K562 (cell line): ENCODE data around the gene YY1AP1. TPM values are rescaled to one million over a fixed set of nuclear protein-coding genes. Genes with fewer than 3 reads are reported as not detected.
"Not testable (repeated sequence)": the region's sequence is repeated elsewhere in the genome, so short reads cannot be mapped to it uniquely, and the experiment has no call there.

Experiments
- ATAC-seq: fragments of 200-7000 bp; cut with Tn5 transposase; 3 replicates; pipeline ENCODE4 v1.9.1; 2020; ENCODE audit warnings: moderate library complexity
- BruUV-seq: library from RNA; stranded (reverse); fragments of 400-500 nt; replicated peaks from 2 replicates; lab custom pipeline; 2021; lab: Mats Ljungman, UMichigan
- CTCF ChIA-PET: fragments of 300-600 bp; formaldehyde crosslinking; extraction: SDS; loops from one replicate; lab custom pipeline; 2021; ENCODE audit warnings: low intra/inter-chr PET ratio; lab: Yijun Ruan, JAX
- POLR2A ChIA-PET: fragments of 300-600, 350-650 bp; sonication (Branson Sonifier 250); formaldehyde crosslinking; extraction: SDS; loops from one replicate; lab custom pipeline; 2021; ENCODE audit warnings: antibody characterized with exemption, inconsistent platforms; lab: Yijun Ruan, JAX
- DNase-seq, 4 experiments: peaks; one replicate each; pipeline versions ENCODE4 v3.0.0 to v3.0.0-alpha.2; 2011 to 2018; ENCODE audit warnings: low spot score in 3 of 4, mixed read lengths in 3 of 4; ENCODE audit errors: extremely low read depth in 1 of 4
- FAIRE-seq: peaks from 2 replicates; lab custom pipeline; 2011; peaks lifted over from hg19 to GRCh38; lab: Jason Lieb, UNC
- H2AFZ ChIP-seq: 2 replicates; pipeline ENCODE4 v1.6.0; 2011; ENCODE audit warnings: low read depth, low read length, control low read depth, inconsistent platforms
- H3K27ac ChIP-seq: fragments of 200-600 bp; 3 replicates; pipeline ENCODE4 v1.8.0; 2011; ENCODE audit warnings: low read depth, mild to moderate bottlenecking, control low read depth, inconsistent platforms, low read length, moderate library complexity, mixed read lengths; ENCODE audit errors: extremely low read depth
- H3K27me3 ChIP-seq, 2 experiments: fragments of 300-600 bp in 1 of 2; 2 replicates in 1 of 2; 3 replicates in 1 of 2; pipeline versions ENCODE4 v1.6.0 to v1.8.0; 2011; ENCODE audit warnings: inconsistent platforms in 2 of 2, low read length in 2 of 2, mild to moderate bottlenecking in 1 of 2, mixed read lengths in 1 of 2, moderate library complexity in 1 of 2; ENCODE audit not compliant: control insufficient read depth in 2 of 2, insufficient read depth in 2 of 2
- H3K36me3 ChIP-seq: fragments of 300-600 bp; 3 replicates; pipeline ENCODE4 v1.8.0; 2011; ENCODE audit warnings: mild to moderate bottlenecking, low read length, inconsistent platforms; ENCODE audit not compliant: control insufficient read depth, insufficient read depth
- H3K4me1 ChIP-seq, 2 experiments: fragments of 200-600 bp in 1 of 2; replicated peaks in 1 of 2; 2 replicates in 1 of 2; 3 replicates in 1 of 2; pipeline versions ENCODE4 v1.5.1 to v1.8.0; 2011; ENCODE audit warnings: inconsistent platforms in 2 of 2, low read length in 2 of 2, mild to moderate bottlenecking in 1 of 2, mixed read lengths in 1 of 2, moderate library complexity in 1 of 2; ENCODE audit not compliant: control insufficient read depth in 2 of 2, insufficient read depth in 2 of 2
- H3K4me2 ChIP-seq: 2 replicates; pipeline ENCODE4 v1.6.1; 2011; ENCODE audit warnings: low read length, control low read depth, inconsistent platforms, mixed read lengths; ENCODE audit not compliant: insufficient read depth
- H3K4me3 ChIP-seq: fragments of 200-600 bp; sonication (generic), shearing (Covaris generic); 2 replicates; pipeline ENCODE4 v1.5.1; 2016; ENCODE audit warnings: control low read depth, inconsistent platforms
- H3K79me2 ChIP-seq: fragments of 200-600 bp; 3 replicates; pipeline ENCODE4 v1.8.0; 2011; ENCODE audit warnings: low read length, inconsistent platforms; ENCODE audit not compliant: control insufficient read depth, insufficient read depth
- H3K9ac ChIP-seq, 2 experiments: 2 replicates each; pipeline versions ENCODE4 v1.6.0 to v1.6.1; 2011; ENCODE audit warnings: low read depth in 2 of 2, low read length in 2 of 2, control low read depth in 1 of 2, inconsistent platforms in 1 of 2, mild to moderate bottlenecking in 1 of 2, mixed read lengths in 1 of 2; ENCODE audit not compliant: insufficient read depth in 1 of 2
- H3K9me1 ChIP-seq: one replicate; pipeline ENCODE4 v1.6.0; 2011; ENCODE audit warnings: inconsistent platforms, mild to moderate bottlenecking, low read length, moderate library complexity; ENCODE audit not compliant: control insufficient read depth, insufficient read depth
- H3K9me3 ChIP-seq: replicated peaks from 2 replicates; pipeline ENCODE4 v1.5.1; 2011; ENCODE audit warnings: low read depth, low read length, inconsistent platforms; ENCODE audit not compliant: control insufficient read depth, insufficient read depth
- H4K20me1 ChIP-seq: replicated peaks from 2 replicates; pipeline ENCODE4 v1.6.1; 2011; ENCODE audit warnings: low read length, inconsistent platforms, mixed read lengths; ENCODE audit not compliant: control insufficient read depth, insufficient read depth
- GABPA ChIP-seq: fragments of 200-800 bp; sonication (Bioruptor generic); conservative IDR thresholded peaks from 2 replicates; pipeline ENCODE4 v1.6.1; 2016; ENCODE audit warnings: low read depth, missing genetic modification characterization, missing compliant biosample characterization
- WGBS: fragments of 100-300 bp; shearing (Covaris generic); methylation state at CpG from one replicate; pipeline ENCODE4 v1.1.6; 2016; ENCODE audit warnings: low coverage, mixed read lengths; ENCODE audit not compliant: insufficient coverage; ENCODE audit errors: missing lambda C conversion rate; 5-methylcytosine and 5-hydroxymethylcytosine counted together
- in situ Hi-C: fragments of 300-500 bp; cut with MboI; formaldehyde crosslinking; loops from 4 replicates; pipeline ENCODE4 v1.15.0; 2018; ENCODE audit warnings: inconsistent platforms, mixed read lengths
- intact Hi-C: fragments of 100-400 bp; cut with micrococcal nuclease; formaldehyde crosslinking; loops from 2 replicates; pipeline ENCODE4 v1.14.2; 2022
- polyA plus RNA-seq, 8 experiments: library from polyadenylated mRNA; depleted of rRNA in 4 of 8; stranded (reverse) in 5 of 8; unstranded in 3 of 8; fragments of >200 nt; fragmentation: Nextera tagmentation in 2 of 8; fragmentation: Illumina TruSeq in 1 of 8; extraction: Ambion mirVana in 2 of 8; extraction: Trizol in 1 of 8; gene quantifications; 2 replicates each; pipeline versions ENCODE4 v1.2.1 to v1.2.3, GENCODE V29; 2011 to 2014; ENCODE audit warnings: inconsistent platforms in 1 of 8, missing spikeins in 1 of 8
- total RNA-seq, 7 experiments: library from RNA; depleted of rRNA in 6 of 7; stranded (reverse); fragments of >200 nt in 6 of 7; fragmentation: Illumina TruSeq in 2 of 7; extraction: Trizol in 2 of 7; gene quantifications; 2 replicates each; pipeline versions ENCODE4 v1.2.1 to v1.2.3, GENCODE V29; 2011 to 2021; ENCODE audit warnings: low replicate concordance in 1 of 7
- TF ChIP-seq, protein P1 (sequence below), 3 experiments: fragments of 200-800 bp in 1 of 3; fragments of 250-450 bp in 1 of 3; fragments of 450-650 bp in 1 of 3; sonication (Bioruptor Pico) in 1 of 3; sonication (Bioruptor generic) in 1 of 3; formaldehyde crosslinking in 1 of 3; IDR thresholded peaks; 2 replicates each; pipeline versions ENCODE4 v1.6.1 to v1.8.0; 2016 to 2022; ENCODE audit warnings: mild to moderate bottlenecking in 2 of 3, missing genetic modification characterization in 2 of 3, missing compliant biosample characterization in 1 of 3, moderate library complexity in 1 of 3
- TF ChIP-seq, protein P2 (sequence below): fragments of 450-650 bp; IDR thresholded peaks from 2 replicates; pipeline ENCODE4 v1.6.1; 2016; ENCODE audit warnings: mild to moderate bottlenecking, moderate library complexity

Gene YY1AP1
- total and polyA plus RNA-seq, 9 of the 15 experiments (the other 6 are each of a cell fraction or from before 2014, with no cell fraction given) = 18.4 to 90.7 (median 42.9) TPM

DNA sequence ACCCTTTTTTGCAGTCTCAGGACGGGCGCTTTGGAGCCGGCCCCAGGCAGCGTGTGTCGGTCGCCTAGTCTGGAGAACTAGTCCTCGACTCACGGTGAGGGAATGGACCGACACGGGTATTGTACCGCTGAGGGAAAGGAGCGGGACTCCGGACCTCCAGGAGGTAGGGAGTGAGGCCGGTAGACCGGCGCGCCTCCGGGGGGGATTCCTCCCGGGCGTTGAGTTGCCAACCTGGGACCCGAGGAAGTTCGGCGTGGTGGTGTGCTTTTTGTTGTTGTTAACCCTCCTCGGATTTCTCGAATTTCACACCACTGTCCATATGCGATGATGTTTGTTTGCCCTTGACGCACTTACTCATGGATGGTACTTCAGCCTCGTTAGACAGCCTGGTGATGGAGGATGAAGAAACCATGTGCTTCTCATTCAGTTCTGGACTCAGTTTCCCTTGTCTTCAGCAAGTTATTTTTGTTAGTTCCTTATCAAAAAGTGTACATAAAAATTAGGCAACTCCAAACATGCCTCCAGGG is 570 bp upstream of the YY1AP1 start, which contains the start of gene DAP3:
Gene DAP3 (plus strand): TSS at position 11 of the 527 bp plus-strand sequence. CDS start 20,689 bp downstream, outside the sequence.
- H3K4me2 ChIP-seq = peak within 1 kb of the TSS; percentile 96
- H3K4me3 ChIP-seq = peak within 1 kb of the TSS; percentile 94
- H3K27me3 ChIP-seq, FAIRE-seq, ATAC-seq, H3K9me1 ChIP-seq, in situ Hi-C loops, intact Hi-C loops, H4K20me1 ChIP-seq: not testable (repeated sequence)
- peaks cover 96% of the 10 kb centered on the region for H3K79me2 ChIP-seq
- DNase-seq = peak in 2 of 4 experiments; percentile 23 to 86
- POLR2A ChIA-PET = interaction anchor here (0.7 kb wide), 1 partner anchor 11 kb away, joined by 4 read pairs; no protein-coding TSS in a partner anchor
- BruUV-seq = TSS peak; percentile 53
- WGBS = 0% methylated on average over 20 of the region's 28 CpGs
- H2AFZ ChIP-seq = peak within 1 kb of the TSS; percentile 100
- CTCF ChIA-PET = interaction anchor here (0.6 kb wide), 1 partner anchor 15 kb away, joined by 5 read pairs; no protein-coding TSS in a partner anchor
- peaks cover 16 to 19% of the 10 kb centered on the region in 2 experiments; a peak in 4 of 5 replicates for H3K4me1 ChIP-seq
- H3K36me3 ChIP-seq = peaks cover 47% of the 10 kb centered on the region
- H3K9me3 ChIP-seq = peaks cover 21% of the 10 kb centered on the region
- H3K9ac ChIP-seq = peak within 1 kb of the TSS; percentile 98 to 100
- peak within 1 kb of the TSS; percentile 100 for H3K27ac ChIP-seq
- TF ChIP-seq, protein P1, sequence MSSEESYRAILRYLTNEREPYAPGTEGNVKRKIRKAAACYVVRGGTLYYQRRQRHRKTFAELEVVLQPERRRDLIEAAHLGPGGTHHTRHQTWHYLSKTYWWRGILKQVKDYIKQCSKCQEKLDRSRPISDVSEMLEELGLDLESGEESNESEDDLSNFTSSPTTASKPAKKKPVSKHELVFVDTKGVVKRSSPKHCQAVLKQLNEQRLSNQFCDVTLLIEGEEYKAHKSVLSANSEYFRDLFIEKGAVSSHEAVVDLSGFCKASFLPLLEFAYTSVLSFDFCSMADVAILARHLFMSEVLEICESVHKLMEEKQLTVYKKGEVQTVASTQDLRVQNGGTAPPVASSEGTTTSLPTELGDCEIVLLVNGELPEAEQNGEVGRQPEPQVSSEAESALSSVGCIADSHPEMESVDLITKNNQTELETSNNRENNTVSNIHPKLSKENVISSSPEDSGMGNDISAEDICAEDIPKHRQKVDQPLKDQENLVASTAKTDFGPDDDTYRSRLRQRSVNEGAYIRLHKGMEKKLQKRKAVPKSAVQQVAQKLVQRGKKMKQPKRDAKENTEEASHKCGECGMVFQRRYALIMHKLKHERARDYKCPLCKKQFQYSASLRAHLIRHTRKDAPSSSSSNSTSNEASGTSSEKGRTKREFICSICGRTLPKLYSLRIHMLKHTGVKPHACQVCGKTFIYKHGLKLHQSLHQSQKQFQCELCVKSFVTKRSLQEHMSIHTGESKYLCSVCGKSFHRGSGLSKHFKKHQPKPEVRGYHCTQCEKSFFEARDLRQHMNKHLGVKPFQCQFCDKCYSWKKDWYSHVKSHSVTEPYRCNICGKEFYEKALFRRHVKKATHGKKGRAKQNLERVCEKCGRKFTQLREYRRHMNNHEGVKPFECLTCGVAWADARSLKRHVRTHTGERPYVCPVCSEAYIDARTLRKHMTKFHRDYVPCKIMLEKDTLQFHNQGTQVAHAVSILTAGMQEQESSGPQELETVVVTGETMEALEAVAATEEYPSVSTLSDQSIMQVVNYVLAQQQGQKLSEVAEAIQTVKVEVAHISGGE (CRISPR knock-in tag; IDR thresholded peaks at IDR 0.05) = peak in 1 of 3 experiments; percentile 64; a peak in 1 of 6 replicates
- TF ChIP-seq, protein P2, sequence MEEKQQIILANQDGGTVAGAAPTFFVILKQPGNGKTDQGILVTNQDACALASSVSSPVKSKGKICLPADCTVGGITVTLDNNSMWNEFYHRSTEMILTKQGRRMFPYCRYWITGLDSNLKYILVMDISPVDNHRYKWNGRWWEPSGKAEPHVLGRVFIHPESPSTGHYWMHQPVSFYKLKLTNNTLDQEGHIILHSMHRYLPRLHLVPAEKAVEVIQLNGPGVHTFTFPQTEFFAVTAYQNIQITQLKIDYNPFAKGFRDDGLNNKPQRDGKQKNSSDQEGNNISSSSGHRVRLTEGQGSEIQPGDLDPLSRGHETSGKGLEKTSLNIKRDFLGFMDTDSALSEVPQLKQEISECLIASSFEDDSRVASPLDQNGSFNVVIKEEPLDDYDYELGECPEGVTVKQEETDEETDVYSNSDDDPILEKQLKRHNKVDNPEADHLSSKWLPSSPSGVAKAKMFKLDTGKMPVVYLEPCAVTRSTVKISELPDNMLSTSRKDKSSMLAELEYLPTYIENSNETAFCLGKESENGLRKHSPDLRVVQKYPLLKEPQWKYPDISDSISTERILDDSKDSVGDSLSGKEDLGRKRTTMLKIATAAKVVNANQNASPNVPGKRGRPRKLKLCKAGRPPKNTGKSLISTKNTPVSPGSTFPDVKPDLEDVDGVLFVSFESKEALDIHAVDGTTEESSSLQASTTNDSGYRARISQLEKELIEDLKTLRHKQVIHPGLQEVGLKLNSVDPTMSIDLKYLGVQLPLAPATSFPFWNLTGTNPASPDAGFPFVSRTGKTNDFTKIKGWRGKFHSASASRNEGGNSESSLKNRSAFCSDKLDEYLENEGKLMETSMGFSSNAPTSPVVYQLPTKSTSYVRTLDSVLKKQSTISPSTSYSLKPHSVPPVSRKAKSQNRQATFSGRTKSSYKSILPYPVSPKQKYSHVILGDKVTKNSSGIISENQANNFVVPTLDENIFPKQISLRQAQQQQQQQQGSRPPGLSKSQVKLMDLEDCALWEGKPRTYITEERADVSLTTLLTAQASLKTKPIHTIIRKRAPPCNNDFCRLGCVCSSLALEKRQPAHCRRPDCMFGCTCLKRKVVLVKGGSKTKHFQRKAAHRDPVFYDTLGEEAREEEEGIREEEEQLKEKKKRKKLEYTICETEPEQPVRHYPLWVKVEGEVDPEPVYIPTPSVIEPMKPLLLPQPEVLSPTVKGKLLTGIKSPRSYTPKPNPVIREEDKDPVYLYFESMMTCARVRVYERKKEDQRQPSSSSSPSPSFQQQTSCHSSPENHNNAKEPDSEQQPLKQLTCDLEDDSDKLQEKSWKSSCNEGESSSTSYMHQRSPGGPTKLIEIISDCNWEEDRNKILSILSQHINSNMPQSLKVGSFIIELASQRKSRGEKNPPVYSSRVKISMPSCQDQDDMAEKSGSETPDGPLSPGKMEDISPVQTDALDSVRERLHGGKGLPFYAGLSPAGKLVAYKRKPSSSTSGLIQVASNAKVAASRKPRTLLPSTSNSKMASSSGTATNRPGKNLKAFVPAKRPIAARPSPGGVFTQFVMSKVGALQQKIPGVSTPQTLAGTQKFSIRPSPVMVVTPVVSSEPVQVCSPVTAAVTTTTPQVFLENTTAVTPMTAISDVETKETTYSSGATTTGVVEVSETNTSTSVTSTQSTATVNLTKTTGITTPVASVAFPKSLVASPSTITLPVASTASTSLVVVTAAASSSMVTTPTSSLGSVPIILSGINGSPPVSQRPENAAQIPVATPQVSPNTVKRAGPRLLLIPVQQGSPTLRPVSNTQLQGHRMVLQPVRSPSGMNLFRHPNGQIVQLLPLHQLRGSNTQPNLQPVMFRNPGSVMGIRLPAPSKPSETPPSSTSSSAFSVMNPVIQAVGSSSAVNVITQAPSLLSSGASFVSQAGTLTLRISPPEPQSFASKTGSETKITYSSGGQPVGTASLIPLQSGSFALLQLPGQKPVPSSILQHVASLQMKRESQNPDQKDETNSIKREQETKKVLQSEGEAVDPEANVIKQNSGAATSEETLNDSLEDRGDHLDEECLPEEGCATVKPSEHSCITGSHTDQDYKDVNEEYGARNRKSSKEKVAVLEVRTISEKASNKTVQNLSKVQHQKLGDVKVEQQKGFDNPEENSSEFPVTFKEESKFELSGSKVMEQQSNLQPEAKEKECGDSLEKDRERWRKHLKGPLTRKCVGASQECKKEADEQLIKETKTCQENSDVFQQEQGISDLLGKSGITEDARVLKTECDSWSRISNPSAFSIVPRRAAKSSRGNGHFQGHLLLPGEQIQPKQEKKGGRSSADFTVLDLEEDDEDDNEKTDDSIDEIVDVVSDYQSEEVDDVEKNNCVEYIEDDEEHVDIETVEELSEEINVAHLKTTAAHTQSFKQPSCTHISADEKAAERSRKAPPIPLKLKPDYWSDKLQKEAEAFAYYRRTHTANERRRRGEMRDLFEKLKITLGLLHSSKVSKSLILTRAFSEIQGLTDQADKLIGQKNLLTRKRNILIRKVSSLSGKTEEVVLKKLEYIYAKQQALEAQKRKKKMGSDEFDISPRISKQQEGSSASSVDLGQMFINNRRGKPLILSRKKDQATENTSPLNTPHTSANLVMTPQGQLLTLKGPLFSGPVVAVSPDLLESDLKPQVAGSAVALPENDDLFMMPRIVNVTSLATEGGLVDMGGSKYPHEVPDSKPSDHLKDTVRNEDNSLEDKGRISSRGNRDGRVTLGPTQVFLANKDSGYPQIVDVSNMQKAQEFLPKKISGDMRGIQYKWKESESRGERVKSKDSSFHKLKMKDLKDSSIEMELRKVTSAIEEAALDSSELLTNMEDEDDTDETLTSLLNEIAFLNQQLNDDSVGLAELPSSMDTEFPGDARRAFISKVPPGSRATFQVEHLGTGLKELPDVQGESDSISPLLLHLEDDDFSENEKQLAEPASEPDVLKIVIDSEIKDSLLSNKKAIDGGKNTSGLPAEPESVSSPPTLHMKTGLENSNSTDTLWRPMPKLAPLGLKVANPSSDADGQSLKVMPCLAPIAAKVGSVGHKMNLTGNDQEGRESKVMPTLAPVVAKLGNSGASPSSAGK = peak; percentile 63
- TF ChIP-seq GABPA (tag) = 0 out of 2 replicates have a peak, but pooled peaks have one; percentile 18
